ENCODE data around the gene CD82.

The CD82 gene

DNA sequence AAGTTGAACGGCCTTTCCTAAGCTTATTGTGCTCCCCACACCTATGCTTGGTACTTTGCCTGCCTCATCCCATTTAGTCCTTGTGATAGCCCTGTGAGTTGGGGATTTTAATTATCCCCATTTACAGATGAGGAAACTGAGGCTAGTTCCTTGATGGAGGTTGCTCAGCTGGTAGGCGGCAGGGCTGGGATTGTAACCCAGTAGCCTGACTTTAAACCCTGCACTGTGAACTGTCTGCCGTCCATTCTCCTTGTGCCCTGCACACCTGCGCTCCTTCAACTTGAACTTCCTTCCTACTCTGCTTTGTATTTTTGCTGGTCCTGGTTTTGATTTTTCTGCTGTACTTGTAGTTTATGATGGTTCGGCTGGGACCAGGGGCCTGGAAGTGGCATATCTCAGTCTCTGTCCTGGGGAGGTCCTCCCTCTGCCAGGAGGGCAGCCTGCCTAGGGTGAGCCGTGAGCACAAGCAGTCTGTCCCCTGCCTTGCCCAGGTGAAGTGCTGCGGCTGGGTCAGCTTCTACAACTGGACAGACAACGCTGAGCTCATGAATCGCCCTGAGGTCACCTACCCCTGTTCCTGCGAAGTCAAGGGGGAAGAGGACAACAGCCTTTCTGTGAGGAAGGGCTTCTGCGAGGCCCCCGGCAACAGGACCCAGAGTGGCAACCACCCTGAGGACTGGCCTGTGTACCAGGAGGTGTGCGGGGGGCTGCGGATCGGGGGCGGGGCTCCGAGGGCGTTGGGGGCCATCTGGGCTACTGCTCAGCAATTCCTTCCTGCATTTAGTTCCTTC is 52.4 kb downstream of the CD82 start:
- no peak for DNase-seq (ENCODE audit: low spot score)

DNA sequence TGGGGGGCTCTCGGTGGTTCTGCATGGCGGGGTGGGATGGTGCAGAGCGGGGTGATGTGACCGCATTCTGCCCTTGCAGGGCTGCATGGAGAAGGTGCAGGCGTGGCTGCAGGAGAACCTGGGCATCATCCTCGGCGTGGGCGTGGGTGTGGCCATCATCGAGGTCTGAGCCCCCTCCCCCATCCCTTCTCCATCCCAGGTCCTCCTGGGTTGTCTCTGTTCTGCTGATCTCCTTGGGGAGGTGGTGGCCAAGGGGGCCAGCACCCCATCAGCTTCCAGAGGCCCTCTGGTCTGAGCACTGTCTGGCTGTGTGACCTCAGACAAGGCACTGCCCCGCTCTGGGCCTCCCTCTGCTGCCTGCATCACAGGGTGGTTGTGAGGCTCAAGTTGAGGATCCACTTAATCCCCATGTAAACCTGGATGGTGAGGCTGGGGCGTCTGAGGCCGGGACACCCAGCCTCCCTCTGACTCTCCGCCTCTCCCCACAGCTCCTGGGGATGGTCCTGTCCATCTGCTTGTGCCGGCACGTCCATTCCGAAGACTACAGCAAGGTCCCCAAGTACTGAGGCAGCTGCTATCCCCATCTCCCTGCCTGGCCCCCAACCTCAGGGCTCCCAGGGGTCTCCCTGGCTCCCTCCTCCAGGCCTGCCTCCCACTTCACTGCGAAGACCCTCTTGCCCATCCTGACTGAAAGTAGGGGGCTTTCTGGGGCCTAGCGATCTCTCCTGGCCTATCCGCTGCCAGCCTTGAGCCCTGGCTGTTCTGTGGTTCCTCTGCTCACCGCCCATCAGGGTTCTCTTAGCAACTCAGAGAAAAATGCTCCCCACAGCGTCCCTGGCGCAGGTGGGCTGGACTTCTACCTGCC is 53.3 kb downstream of the CD82 start:
- no peak for DNase-seq (ENCODE audit: low spot score)

DNA sequence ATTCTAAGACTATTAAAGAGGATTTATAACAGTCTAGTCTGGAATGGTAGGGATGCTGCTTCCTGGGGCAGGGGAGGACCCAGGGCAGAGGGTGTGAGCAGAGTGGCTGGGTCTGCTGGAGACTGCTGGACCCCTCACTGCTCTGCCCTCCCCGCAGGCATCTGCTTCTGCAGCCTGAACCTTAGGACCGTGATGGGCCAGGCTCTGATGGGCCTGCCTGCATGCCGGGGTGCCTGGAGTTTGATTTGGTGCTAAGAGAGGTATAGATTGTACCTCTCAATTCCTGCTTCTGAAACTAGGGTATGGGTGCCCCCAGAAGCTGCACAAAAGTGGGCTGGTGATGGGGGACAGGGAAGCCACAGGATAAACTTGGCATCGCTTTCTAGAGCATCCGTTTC is 54.9 kb downstream of the CD82 start:
- no peak for DNase-seq (ENCODE audit: low spot score)

DNA sequence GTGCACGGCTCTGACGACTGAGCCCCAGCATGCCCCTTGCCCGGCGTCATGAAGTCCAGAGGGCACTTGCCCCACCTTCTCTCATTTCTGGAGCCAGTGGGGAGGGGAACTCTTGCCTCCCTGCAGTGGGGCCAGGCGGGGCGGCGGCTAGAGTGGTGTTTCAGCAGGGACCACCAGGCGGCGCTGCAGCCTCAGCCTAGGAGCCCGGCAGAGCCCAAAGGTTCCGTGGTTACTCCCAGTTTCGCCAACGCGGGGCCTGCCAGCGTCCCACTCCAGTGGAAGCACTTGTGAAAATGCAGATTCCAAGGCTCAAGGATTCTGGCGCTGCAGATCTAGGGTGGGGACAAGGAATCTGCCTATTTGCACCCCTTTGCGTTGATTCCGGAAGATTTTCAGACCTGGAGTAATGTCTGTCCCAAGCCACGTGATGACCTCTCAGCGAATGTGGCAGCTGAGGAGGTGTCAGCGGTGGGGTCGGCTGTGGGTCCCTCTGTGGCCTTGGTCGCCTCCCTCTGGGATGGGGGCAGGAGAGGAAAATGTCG is 55.7 kb downstream of the CD82 start:
- peak; percentile 83 for DNase-seq (ENCODE audit: low spot score)

DNA sequence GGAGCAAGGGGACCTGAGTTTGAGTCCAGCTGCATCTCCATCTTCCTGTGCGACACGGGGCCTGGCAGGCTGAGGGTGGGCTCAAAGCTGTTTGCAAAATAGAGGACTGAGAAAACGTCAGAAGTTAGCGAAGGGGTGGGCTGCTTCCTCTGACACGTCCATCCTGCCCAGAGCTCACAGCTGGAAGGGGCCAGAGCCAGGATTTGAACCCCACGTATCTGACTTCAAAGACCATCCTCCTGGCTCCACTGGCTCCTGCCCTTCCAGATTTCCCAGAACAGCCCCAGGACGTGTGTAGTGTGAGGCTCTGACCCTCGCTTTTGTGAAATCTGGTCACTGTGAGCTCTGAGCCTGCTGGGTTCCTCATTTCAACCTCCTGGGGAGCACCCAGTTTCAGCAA is 56.3 kb downstream of the CD82 start:
- no peak for DNase-seq (ENCODE audit: low spot score)

DNA sequence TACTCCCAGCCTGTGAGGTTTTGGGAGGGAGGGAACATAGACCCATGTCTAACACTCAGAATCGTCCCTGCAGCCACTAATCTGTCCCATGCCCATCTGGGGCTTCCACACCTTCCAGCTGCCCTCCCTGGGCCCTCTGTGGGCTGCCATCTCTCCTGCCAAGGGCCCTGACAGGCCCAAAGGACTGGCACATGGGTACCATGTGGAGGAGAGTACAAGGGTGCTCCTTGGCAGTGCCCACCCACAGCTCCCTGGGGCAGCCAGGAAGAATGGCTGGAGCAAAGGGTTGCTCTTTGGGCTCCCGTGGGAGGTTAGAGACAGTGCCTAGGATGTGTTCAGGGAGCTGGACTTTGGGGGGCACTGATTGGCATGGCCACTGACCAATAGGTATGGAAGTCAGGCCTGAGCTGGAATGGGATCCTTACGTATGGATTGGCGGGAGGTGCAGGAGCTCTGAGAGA is 56.8 kb downstream of the CD82 start:
- no peak for DNase-seq (ENCODE audit: low spot score)

DNA sequence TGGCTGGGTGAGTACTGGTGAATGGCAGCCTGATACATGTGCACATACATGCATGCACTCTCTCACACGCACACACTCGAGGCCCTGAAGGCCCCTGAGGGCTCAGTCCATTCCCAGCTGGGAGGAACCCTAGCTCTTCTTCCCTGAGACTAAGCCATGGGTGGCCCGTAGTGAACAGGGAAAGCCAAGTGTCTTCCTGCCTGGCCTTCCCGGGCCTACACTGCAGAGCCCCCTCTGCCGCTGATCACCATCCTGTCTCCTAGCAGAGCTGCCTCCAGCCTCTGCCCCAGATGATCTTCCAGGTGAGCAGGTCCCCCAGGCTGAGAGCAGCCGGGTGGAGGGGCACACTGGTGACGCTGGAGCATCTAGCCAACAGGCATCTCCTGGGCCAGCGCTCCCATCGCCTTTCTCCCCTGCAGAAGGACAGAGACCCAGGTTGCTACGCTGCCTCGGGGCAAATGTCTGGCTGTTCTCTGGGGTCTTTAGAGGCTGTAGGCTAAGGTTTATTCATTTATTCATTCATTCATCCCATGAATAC is 57.3 kb downstream of the CD82 start:
- DNase-seq (ENCODE audit: low spot score) = no peak

DNA sequence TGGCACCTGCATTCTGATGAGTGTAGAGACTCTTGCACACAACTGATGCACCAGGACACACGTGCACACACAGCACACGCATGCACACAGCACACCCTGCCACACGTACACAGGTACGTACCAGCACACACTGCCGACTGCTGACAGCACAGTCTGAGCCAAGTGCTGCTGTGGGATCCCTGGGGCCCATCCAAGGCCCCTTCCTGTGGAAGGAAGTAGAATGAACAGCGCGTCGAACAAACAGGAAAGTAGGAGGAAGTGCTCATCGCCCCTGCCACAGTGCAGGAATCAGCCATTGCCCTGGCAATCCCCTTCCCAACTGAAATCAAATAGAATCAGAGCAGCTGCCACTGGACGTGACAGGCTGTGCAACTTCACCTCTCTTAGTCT is 57.9 kb downstream of the CD82 start:
- peak; percentile 1 for DNase-seq (ENCODE audit: low spot score)

DNA sequence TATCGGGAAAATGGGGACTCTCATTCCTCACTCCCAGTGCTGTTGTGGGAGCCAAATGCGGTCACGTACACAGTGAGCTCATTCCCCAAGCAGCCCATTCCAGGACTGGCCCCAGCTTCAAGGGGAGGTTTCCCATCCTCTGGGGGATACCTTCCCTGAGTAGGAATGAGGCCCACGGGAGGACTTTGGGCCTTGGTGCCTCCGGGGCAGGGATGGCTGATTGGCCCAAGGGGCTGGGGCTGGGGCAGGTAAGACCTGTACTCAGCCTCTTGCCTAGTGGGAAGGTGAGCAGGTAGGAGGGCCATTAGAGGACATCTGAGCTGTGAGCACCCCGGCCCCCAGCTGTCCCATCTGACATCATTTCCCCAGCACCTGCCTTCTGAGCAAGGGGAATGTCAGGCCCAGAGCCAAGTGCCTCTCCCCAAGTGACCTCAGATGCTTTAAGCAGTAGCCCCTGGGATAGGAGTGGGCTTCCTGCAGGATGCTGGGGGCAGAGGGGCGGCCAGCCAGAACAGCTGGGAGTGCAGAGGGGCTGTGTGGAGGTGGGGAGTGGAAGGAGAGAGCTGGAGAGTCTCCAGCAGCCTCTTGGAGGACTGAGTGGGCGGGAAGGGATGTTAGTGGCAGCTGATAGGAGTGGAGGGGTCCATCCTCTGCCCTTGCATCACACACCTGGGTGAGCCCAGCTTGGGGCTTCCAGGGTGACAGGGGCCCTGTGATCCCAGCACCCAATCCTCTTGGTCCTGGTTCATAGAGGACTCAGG is 58.4 kb downstream of the CD82 start:
- DNase-seq (ENCODE audit: low spot score) = peak; percentile 29

DNA sequence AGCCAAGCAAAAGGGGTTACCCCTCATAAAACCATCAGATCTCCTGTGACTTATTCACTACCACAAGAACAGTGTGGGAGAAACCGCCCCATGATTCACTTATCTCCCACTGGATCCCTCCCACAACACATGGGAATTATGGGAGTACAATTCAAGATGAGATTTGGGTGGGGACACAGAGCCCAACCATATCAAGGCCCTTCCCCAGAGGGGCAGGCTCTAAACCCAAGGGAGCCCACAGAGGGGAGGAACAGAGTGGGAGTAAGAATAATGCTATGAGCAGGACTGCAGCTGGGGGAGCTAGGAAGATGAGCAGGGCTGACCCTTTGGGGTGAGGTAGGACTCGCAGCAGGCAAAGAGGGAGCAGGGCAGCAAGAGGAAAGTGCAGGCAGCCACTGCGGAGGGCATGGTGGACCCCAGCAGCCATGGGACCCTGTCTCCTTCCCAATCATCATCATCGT is 59.3 kb downstream of the CD82 start:
- DNase-seq (ENCODE audit: low spot score) = peak; percentile 1

DNA sequence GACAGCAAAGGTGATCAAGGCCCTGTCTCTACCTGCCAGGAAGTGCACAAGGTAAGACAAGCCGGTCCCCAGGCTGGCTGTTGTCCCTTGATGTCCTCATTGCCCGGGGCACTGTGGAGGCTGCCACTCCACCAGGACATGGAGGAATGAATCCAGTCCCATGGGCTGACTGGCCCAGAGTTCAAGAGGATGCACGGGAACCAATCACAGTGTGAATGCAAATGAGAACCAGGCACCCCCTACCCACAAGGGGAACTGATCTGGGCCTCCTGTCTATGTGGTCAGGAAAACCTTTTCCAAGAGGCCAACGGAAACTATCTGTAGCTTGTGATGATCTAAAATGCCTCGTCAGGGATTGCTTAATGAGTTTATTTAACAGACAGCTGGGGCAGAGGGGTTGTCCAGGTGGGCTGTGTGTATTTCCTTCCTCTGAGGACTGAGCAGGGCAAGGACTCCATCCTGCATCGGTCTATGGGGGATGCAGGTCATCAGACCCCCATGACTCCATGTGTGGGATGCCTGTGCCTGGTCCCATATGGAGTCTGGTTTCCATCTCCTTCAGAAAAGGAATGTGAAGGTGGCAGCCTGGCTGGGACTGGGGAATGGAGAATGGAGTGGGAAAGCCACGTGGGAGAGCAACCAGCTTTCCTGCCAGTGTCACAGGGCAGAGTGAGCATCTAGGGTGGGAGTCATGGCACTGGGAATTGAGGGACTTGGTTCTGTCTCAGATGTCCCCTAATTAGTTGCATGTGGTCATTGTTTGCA is 60.5 kb downstream of the CD82 start:
- DNase-seq (ENCODE audit: low spot score) = peak; percentile 1

DNA sequence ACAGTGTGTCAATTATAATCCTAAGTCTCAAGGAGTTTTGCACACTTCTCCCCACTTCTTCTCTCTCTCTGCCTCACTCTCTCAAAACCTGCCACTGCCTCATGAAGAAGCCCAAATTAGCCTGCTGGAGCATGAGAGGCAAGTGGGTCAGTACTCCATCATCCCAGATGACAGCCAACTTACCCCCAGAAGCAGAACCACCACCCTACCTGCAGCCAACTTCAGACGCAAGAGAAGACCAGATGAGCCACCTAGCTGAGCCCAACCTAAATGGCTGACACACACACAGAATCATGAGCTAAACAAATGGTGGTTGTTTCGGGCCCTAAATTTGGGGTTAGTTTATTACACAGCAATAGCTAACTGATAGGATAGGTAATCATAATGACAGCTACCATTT is 61.2 kb downstream of the CD82 start:
- no peak for DNase-seq (ENCODE audit: low spot score)

DNA sequence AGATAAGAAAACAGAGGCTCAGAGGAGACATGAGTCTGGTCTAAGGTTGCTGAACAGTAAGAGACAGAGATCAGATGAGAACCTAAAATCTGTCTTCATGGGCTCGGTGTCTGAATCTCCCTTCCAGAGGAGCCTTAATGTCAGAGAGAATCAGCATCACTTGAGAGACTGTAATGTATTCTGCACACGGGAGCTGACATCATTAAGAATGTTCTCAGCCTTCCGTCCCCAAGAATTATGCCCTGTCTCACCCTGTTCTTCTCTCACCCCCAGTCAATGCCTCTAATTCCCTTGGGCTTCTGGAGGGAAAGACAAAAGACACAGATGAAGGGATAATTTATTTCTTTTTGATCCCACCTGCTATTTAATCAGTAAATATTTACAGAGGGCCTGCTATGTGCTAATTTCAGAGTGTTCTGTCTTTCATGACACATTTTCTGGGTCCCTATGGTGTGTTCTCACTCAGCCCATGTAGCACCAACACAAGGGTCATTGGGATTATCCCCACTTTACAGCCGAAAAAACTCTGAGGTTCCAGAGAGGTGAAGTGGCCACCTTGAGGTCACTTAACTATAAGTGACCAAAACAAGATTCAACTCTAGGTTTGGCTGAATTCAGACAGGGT is 61.8 kb downstream of the CD82 start:
- peak; percentile 3 for DNase-seq (ENCODE audit: low spot score)

DNA sequence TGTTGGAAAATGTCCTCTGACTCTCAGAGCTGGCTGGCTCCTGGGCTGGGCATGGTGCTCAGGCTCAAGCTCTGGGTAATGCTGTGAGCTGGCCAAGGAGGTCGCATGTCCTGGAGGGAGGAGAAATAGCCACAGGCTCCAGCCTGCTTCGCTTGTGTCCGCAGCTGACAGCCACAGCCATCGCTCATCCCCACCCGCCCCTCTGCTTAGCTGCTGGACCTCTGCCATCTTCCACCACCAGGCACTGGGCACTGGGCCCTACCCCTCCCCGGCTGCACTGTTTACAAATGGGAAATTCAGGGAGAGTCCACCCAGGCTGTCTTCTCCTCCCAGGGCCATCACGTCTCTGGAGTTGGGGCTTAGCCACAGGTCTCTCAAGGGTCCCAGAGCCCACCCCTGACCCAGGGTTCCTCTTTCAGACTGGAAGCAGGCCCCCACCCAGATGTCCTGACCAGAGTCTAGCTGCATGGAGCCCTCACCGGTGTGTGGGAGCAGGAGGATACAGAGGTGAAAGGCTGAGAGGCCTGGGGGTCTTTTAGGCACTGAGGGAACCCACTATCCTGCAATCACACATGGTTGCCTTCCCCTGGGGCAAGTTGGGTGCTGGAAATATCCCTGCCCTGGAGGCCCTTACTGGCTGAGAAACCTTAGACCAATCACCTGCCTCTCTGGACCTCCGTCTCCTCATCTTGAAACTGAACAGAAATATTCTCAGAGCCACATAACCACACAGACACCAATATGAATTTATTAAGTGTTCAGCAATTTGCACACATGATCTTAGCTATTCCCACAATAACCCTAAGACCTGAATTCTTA is 62.7 kb downstream of the CD82 start:
- DNase-seq (ENCODE audit: low spot score) = peak; percentile 62

DNA sequence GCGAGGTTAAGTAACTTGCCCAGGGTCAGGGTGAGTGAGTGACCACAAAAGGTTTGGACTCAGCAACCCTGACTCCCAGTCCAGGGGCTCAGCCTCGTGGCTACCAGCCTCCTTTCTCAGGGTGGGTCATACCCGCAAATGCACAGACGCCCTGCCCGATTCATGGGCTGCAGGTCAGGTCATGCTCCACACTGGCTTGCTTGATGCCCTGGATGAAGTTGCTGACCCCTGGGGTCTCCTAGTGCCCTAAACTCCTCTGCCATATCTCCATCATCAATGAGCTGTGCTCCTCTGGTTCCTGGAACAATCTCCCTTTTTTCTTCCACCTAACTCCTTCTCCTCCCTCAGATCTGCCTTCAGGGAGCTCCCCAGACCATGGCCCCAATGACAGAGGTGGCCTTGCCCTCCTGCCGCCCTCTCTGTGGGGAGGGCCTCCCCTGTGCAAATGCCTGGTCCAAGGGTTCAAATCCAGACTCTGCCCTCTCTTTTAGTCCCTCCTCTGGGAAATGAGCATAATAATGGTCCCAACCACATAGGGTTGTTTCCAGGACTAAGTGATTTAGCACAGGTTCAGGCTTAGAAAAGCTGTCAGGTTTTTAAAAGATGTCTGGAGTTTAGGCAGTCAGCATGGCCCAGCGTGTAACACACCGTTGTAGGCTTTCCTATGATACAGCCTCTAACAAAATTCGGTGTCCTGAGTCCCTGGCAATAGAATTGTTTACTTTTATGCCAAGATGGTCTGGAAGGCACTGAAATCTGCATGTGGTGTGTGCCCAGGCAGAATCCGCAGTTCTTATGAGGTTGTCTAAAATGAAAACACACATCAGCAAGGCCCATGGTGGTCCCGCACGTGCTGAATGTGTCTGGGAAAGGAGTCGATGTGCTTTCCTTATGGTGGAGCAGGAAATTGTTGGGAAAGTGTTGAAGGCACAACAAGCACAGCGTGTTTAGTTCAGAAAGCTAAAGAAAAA is 63.6 kb downstream of the CD82 start:
- peak; percentile 1 for DNase-seq (ENCODE audit: low spot score)

DNA sequence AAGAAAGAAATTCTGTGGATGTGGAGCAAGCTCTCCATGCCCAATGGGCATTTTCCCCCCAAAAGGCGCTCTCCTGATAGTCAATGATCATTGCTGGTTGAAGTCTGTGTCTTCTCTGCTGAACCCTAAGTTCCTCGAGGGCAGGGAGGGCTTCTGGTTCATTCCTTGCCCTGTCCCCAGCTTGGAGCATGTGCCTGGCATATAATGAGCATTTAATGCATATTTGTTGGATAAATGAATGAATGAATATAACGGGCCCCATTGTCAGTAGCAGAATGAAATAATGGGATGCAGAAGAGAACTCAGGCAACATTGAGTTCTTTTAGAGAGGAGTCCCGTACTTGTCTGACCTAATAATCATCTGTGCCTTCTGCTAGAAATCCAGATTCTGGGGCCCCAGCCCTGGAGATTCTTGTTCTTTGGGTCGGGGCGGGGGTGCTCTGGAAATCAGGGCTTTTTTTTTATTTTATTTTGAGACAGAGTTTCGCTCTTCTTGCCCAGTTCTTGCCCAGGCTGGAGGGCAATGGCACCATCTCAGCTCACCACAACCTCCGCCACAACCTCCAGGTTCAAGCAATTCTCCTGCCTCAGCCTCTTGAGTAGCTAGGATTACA is 64.4 kb downstream of the CD82 start:
- no peak for DNase-seq (ENCODE audit: low spot score)

DNA sequence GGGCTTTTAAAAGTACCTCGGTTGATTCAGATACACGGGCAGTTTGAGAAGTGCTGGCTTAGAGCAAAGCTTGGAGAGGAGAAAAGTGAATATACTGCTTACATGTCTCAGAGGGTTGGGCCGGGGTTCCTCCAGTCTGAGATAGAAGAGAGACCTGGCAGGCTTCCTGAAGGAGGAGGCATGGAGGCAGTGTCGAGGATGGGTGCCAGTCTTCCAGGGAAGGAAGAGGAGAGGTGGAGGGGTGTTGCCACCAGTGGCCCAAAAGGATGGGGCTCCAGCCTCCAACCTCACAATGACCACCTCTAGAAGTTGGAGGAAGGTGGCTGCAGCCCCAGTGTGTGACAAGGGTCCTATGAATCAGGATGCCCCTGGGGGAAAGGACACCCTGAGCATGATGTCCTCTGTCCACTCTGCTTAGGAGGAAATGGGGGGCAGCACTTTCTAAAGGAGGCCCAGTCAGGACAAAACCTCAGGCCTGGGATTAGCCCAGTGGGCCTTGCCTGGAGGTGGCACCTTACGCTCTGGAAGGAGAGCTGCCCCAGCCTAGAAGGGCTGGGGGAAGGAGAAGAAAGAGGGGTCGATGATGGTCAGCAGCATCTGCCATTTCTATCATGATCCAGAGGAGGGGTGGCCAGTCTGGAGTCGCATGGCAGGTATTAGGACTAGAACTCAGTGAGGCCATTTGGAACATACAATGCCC is 65.2 kb downstream of the CD82 start:
- peak; percentile 3 for DNase-seq (ENCODE audit: low spot score)

Measured in AG08396 (cell line).